ENCODE data around the gene GAGE13.
"Not testable (repeated sequence)": the region's sequence is repeated elsewhere in the genome, so short reads cannot be mapped to it uniquely, and the experiment has no call there.

GRCh38 chrX:49346150-49346549 lies 14.8 kb downstream of the GAGE13 start:
- not testable (repeated sequence) for TF ChIP-seq POLR2AphosphoS5, EP300, POLR2A (IDR thresholded peaks at IDR 0.05)
- TF ChIP-seq, protein P1, sequence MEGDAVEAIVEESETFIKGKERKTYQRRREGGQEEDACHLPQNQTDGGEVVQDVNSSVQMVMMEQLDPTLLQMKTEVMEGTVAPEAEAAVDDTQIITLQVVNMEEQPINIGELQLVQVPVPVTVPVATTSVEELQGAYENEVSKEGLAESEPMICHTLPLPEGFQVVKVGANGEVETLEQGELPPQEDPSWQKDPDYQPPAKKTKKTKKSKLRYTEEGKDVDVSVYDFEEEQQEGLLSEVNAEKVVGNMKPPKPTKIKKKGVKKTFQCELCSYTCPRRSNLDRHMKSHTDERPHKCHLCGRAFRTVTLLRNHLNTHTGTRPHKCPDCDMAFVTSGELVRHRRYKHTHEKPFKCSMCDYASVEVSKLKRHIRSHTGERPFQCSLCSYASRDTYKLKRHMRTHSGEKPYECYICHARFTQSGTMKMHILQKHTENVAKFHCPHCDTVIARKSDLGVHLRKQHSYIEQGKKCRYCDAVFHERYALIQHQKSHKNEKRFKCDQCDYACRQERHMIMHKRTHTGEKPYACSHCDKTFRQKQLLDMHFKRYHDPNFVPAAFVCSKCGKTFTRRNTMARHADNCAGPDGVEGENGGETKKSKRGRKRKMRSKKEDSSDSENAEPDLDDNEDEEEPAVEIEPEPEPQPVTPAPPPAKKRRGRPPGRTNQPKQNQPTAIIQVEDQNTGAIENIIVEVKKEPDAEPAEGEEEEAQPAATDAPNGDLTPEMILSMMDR (IDR thresholded peaks at IDR 0.05) = not testable (repeated sequence)
